ENCODE data around the gene SPTLC2.

SPTLC2 gene

GRCh38 chr14:77485901-77486678, 130.3 kb downstream of the SPTLC2 start:
- no peak overlapping the region for H3K4me3 ChIP-seq (ENCODE audit: low read length)
- DNase-seq (ENCODE audit: low read depth) = no peak
- TF ChIP-seq CTCF (conservative IDR thresholded peaks at IDR 0.05; ENCODE audit: low read depth, low read length) = no peak

- no peak for DNase-seq (ENCODE audit: low read depth)
- no peak for TF ChIP-seq CTCF (conservative IDR thresholded peaks at IDR 0.05; ENCODE audit: low read depth, low read length)
- no peak overlapping the region for H3K4me3 ChIP-seq (ENCODE audit: low read length)
Measured at GRCh38 chr14:77485256-77485655, 131.2 kb downstream of the SPTLC2 start.

GRCh38 chr14:77482422-77482821, 134.0 kb downstream of the SPTLC2 start:
- H3K4me3 ChIP-seq (ENCODE audit: low read length) = no peak overlapping the region
- TF ChIP-seq CTCF (conservative IDR thresholded peaks at IDR 0.05; ENCODE audit: low read depth, low read length) = no peak
- DNase-seq (ENCODE audit: low read depth) = no peak

- no peak overlapping the region for H3K4me3 ChIP-seq (ENCODE audit: low read length)
Measured at GRCh38 chr14:77478796-77479195, 137.6 kb downstream of the SPTLC2 start.

GRCh38 chr14:77478029-77478428, 138.4 kb downstream of the SPTLC2 start:
- DNase-seq (ENCODE audit: low read depth) = no peak
- H3K4me3 ChIP-seq (ENCODE audit: low read length) = no peak overlapping the region
- TF ChIP-seq CTCF (conservative IDR thresholded peaks at IDR 0.05; ENCODE audit: low read depth, low read length) = no peak

More at GRCh38 chr14:77478796-77479195, 137.6 kb downstream of the SPTLC2 start:
- DNase-seq (ENCODE audit: low read depth) = no peak
- no peak for TF ChIP-seq CTCF (conservative IDR thresholded peaks at IDR 0.05; ENCODE audit: low read depth, low read length)

GRCh38 chr14:77475432-77476115, 140.9 kb downstream of the SPTLC2 start:
- no peak for DNase-seq (ENCODE audit: low read depth)
- no peak overlapping the region for H3K4me3 ChIP-seq (ENCODE audit: low read length)
- no peak for TF ChIP-seq CTCF (conservative IDR thresholded peaks at IDR 0.05; ENCODE audit: low read depth, low read length)
